Measurements from ENCODE around the gene PCDH9.

The PCDH9 gene

GRCh38 chr13:66937423-66937822, 292.7 kb downstream of the PCDH9 start:
- Histone ChIP-seq H2AFZ (ENCODE audit: low read length) (peak overlapping the region; percentile 23; the same call in 1 of the 2 replicates), H3K4me3 (ENCODE audit: low read depth, low read length, poor library complexity, severe bottlenecking) (no peak overlapping the region), H3K36me3 (ENCODE audit: insufficient read depth, low read length) (no peaks in the 10 kb centered on the region), H3K27ac (ENCODE audit: low read depth, low read length, poor library complexity, severe bottlenecking) (no peak overlapping the region), H3K9ac (ENCODE audit: low read length) (no peak overlapping the region), H3K79me2 (ENCODE audit: insufficient read depth, low read length) (no peaks in the 10 kb centered on the region), H3F3A (ENCODE audit: insufficient read depth, low read length) (no peaks in the 10 kb centered on the region), H3K9me3 (ENCODE audit: low read length) (peaks cover 4% of the 10 kb centered on the region; the same call in 1 of the 2 replicates), H3K27me3 (ENCODE audit: insufficient read depth, low read length) (no peaks in the 10 kb centered on the region), H3K4me2 (ENCODE audit: low read length) (no peak overlapping the region), H3K9me2 (ENCODE audit: low read depth, low read length) (no peaks in the 10 kb centered on the region), H3K4me1 (ENCODE audit: insufficient read depth, low read length, severe bottlenecking) (peaks cover 6% of the 10 kb centered on the region), H4K20me1 (ENCODE audit: insufficient read depth, low read length) (no peaks in the 10 kb centered on the region)
- TF ChIP-seq EZH2 (IDR thresholded peaks at IDR 0.05; ENCODE audit: borderline replicate concordance, low read length) (no peak), CTCF (IDR thresholded peaks at IDR 0.05; ENCODE audit: low read length) (no peak)

GRCh38 chr13:66933994-66934393, 296.1 kb downstream of the PCDH9 start:
- Histone ChIP-seq H3K4me2 (ENCODE audit: low read length) (no peak overlapping the region), H3K79me2 (ENCODE audit: insufficient read depth, low read length) (no peaks in the 10 kb centered on the region), H3F3A (ENCODE audit: insufficient read depth, low read length) (no peaks in the 10 kb centered on the region), H3K36me3 (ENCODE audit: insufficient read depth, low read length) (no peaks in the 10 kb centered on the region), H3K4me3 (ENCODE audit: low read depth, low read length, poor library complexity, severe bottlenecking) (no peak overlapping the region), H2AFZ (ENCODE audit: low read length) (no peak overlapping the region), H3K9ac (ENCODE audit: low read length) (no peak overlapping the region), H3K9me2 (ENCODE audit: low read depth, low read length) (no peaks in the 10 kb centered on the region), H3K27ac (ENCODE audit: low read depth, low read length, poor library complexity, severe bottlenecking) (no peak overlapping the region), H4K20me1 (ENCODE audit: insufficient read depth, low read length) (no peaks in the 10 kb centered on the region), H3K4me1 (ENCODE audit: insufficient read depth, low read length, severe bottlenecking) (peaks cover 30% of the 10 kb centered on the region), H3K27me3 (ENCODE audit: insufficient read depth, low read length) (no peaks in the 10 kb centered on the region), H3K9me3 (ENCODE audit: low read length) (0 out of 2 replicates have a peak, but pooled peaks cover 4% of the 10 kb centered on the region)
- TF ChIP-seq CTCF (IDR thresholded peaks at IDR 0.05; ENCODE audit: low read length) = no peak
- no peak for TF ChIP-seq EZH2 (IDR thresholded peaks at IDR 0.05; ENCODE audit: borderline replicate concordance, low read length)

- H3K36me3 ChIP-seq (ENCODE audit: insufficient read depth, low read length) = no peaks in the 10 kb centered on the region
- H3K9ac ChIP-seq (ENCODE audit: low read length) = no peak overlapping the region
- TF ChIP-seq EZH2 (IDR thresholded peaks at IDR 0.05; ENCODE audit: borderline replicate concordance, low read length) (no peak), CTCF (IDR thresholded peaks at IDR 0.05; ENCODE audit: low read length) (no peak)
- no peaks in the 10 kb centered on the region for H4K20me1 ChIP-seq (ENCODE audit: insufficient read depth, low read length)
- H3K27me3 ChIP-seq (ENCODE audit: insufficient read depth, low read length) = no peaks in the 10 kb centered on the region
- peak overlapping the region; percentile 45; the same call in 1 of the 2 replicates for H2AFZ ChIP-seq (ENCODE audit: low read length)
- no peak overlapping the region for H3K27ac ChIP-seq (ENCODE audit: low read depth, low read length, poor library complexity, severe bottlenecking)
- no peaks in the 10 kb centered on the region for H3F3A ChIP-seq (ENCODE audit: insufficient read depth, low read length)
- H3K4me3 ChIP-seq (ENCODE audit: low read depth, low read length, poor library complexity, severe bottlenecking) = no peak overlapping the region
- H3K9me3 ChIP-seq (ENCODE audit: low read length) = peaks cover 4% of the 10 kb centered on the region; the same call in 1 of the 2 replicates
- H3K9me2 ChIP-seq (ENCODE audit: low read depth, low read length) = no peaks in the 10 kb centered on the region
- H3K4me1 ChIP-seq (ENCODE audit: insufficient read depth, low read length, severe bottlenecking) = peaks cover 30% of the 10 kb centered on the region
- no peak overlapping the region for H3K4me2 ChIP-seq (ENCODE audit: low read length)
- H3K79me2 ChIP-seq (ENCODE audit: insufficient read depth, low read length) = no peaks in the 10 kb centered on the region
Observed at GRCh38 chr13:66933527-66933926, 296.6 kb downstream of the PCDH9 start.

All from OCI-LY1 (cell line).